ENCODE data around the gene TTC1. TPM values are rescaled to one million over a fixed set of nuclear protein-coding genes. Genes with fewer than 3 reads are reported as not detected.
"Not testable (repeated sequence)": the region's sequence is repeated elsewhere in the genome, so short reads cannot be mapped to it uniquely, and the experiment has no call there.

The TTC1 gene
- polyA plus RNA-seq, 5 donors = 55.0 to 66.3 (median 58.8) TPM

DNA sequence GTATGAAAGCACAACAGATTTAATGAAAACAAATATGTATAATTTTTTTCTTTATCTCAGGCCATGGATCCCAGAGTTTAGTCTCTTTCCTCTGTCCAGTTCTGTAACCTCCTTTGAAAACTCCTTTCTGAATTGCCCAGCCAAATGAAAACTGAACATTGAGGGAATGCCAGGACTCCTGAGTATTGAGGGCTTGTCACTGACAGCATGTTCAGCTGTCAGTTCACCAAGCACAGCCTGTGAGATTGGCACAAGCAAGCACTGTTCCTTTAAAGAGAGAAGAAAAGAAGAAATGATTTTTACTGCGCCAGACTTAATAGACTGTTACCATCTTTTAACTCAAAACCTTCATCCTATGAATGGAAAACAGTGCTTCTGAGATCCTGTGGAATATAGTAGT is 27.3 kb downstream of the TTC1 start:
- no peak for DNase-seq

DNA sequence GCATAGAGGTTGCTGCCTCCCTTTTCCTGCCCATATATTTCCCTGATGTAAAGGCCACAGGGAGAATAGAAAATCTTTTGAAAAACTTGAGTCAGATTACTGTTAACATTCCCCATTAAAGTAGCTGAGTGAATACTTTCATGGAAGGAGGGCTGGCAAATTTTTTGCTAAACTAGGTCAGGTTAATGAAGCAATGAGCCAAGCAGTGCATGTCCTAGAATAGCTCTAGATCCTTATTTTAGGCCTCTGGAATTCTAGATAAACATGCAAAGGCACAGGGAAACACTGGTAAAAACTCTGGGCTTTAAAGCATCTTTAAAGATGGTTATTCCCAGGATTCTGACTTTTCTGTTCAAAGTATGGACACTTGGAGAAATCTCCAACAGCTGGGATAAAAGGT is 27.9 kb downstream of the TTC1 start:
- no peak for DNase-seq

DNA sequence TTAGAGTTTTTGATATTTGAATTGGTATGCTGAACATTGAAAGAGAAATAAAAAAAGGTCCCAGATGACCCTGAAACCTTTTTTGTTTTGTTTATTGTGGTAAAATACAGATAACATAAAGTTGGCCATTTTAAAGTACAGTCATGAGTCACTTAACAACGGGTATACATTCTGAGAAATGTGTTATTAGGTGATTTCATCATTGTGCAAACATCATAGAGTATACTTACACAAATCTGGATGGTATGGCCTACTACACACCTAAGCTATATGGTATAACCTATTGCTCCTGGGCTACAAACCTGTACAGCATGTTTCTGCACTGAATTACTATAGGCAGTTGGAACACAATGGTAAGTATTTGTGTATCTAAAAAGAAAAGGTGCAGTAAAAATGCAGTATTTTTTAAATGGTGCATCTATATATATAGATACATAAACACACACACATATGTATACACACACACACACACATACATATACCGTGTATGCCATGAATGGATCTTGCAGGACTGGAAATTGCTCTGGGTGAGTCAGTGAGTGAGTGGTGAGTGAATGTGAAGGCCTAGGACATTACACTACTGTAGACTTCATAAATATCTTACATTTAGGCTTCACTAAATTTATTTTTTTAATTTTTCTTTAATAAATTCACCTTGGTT is 31.0 kb downstream of the TTC1 start:
- no peak for DNase-seq

DNA sequence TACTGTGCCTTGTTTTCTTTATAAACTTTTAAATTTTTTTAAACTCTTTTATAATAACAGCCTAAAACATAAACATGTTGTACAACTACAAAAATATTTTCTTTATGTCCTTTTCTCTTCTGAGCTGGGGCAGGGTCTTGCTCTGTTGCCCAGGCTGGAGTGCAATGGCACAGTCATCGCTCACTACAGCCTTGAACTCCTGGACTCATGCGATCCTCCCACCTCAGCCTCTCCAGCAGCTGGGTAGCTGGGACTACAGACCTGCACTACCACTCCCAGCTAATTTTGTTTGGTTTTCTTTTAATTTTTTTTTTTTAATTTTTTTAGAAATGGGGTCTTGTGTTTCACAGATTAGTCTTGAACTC is 31.5 kb downstream of the TTC1 start:
- no peak for DNase-seq

DNA sequence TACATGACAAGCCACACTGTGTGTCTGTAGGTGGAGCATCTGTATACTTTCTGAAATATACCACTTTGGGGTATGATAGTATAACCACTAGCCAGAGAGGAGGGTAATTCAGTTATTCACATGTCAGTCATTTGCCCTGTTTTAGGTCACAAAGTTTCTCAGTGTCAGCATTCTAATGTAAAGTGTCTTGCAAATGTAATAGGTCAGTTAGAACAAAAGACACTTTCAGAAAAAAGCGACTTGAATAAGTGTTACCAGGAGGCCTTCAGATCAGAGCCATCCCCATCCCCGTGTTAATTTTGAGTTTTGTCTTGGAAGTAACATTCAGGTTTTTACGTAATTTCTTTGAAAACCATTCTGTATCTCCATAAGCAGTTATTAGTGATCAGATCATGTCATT is 33.7 kb downstream of the TTC1 start:
- DNase-seq = no peak

DNA sequence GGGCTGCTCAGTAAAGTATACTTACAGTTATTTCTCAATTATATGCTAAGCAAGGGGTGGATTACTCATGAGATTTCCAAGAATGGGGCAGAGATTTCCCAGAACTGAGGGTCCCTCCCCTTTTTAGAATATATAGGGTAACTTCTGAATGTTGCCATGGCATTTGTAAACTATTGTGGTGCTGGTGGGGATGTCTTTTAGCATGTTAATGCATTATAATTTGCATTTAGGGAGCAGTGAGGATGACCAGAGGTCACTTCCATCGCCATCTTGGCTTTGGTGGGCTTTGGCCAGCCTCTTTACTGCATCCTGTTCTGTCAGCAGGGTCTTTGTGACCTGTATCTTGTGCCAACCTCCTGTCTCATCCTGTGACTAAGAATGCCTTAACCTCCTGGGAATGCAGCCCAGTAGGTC is 35.5 kb downstream of the TTC1 start:
- no peak for DNase-seq

DNA sequence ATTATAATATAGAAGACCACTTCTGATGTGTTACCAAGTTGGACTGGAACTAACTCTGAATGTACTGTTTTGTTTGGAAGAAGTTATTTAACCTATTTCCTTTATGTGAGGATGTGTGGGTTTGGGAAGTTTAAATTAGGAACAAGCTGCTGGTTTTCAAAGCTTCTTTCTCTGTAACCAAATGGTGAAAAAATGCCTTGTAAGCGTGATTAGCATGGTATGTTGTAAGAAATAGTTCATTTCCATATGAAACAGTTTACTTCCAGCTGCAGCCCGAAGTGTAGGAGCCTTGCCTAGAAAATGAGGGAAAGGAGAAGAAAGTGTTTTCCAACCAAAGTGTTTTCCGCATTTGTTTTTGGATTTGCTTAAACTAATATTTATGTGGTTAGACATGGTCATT is 36.0 kb downstream of the TTC1 start:
- no peak for DNase-seq

DNA sequence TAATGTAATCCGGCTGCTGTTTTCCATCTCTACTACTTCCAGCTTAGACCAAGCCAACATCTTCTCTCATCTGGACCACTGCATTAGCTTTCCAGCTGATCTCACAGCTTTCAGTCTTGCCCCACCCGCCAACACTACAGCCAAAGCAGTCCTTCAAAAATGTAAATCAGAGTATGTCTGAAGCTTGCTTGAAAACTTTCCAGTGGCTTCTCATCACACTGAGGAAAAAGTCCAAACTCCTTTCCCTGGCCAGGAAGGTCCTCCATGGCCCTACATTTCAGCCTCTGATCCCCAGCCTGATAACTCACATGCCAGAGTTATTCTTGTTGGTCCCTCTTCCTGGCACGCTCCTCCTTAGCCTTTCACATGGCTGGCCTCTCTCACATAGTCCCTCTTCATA is 38.5 kb downstream of the TTC1 start:
- DNase-seq = no peak

DNA sequence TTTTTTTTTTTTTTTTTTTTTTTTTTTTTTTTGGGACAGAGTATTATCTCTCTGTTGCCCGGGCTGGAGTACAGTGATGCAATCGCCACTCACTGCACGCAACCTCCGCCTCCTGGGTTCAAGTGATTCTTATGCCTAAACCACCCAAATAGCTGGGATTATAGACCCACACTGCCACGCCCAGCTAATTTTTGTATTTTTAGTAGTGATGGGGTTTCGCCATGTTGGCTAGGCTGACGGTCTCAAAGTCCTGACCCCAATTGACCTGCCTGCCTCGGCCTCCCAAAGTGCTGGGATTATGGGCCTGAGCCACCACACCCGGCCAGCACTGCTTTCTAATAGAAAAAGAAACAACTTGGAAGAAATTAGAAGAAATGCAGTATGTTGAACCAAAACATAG is 39.2 kb downstream of the TTC1 start:
- no peak for DNase-seq

DNA sequence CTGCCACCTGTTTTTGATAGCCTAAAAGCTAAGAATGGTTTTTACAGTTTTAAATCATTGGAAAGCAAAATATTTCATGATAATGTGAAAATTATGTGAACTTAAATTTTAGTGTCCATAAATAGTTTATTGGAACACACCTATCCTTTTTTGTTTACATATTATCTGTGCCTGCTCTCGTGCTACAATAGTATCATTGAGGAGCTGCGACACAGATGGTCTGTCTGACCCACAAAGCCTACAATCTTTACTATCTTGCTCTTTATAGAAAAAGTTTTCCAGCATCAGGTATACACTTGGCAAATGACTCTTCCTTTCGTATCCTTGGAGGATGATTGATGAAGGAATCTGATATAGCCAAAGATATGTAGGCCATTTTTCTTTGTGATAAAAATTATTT is 40.2 kb downstream of the TTC1 start:
- DNase-seq = no peak

DNA sequence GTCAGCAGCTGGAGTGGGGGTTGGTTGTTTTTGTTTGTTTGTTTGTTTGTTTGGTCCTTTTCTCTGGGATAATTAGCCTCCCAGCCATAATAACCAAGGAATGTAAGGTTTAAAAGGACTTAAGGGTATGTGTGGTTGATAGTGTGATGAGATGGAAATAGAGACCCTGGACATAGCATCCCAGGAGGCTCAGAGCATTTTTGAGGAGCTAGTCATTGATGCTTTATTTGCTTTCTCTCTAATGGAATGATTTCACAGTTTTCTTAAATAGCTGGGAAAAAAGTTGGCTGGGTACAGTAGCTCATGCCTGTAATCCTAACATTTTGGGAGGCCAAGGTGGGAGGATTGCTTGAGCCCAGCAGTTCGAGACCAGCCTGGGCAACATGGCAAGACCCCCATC is 45.1 kb downstream of the TTC1 start:
- no peak for DNase-seq

DNA sequence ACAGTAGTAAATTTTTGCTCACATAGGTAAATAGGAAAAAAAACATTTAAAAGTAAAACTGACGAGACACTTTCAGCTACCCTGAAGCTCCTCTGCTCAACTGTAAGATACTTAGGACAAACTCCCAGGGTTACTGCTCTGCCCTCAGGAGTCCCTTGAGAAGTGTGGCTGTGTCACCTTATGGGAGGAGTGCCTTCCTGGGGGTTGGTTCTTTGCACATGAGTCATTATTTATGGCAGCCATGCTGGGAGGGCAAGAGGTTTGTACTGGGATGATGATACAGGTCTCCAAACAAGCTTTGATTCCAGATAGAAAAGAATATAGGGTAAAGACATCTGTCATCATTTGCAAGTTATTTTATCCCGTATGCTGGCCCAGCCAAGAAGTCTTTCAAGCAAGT is 45.9 kb downstream of the TTC1 start:
- no peak for DNase-seq

DNA sequence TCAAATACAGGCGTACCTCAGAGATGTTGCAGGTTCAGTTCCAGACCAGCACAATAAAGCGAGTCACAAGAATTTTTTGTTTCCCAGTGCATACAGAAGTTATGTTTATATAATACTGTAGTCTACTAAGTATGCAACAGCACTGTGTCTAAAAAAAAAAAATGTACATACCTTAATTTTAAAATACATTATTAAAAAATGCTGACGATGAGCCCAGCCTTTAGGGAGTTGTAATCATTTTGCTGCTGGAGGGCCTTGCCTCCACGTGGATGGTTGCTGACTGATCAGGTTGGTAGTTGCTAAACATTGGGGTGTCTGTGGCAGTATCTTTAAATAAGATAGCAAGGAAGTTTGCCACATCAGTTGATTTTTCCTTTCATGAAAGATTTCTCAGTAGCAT is 48.3 kb downstream of the TTC1 start:
- no peak for DNase-seq

DNA sequence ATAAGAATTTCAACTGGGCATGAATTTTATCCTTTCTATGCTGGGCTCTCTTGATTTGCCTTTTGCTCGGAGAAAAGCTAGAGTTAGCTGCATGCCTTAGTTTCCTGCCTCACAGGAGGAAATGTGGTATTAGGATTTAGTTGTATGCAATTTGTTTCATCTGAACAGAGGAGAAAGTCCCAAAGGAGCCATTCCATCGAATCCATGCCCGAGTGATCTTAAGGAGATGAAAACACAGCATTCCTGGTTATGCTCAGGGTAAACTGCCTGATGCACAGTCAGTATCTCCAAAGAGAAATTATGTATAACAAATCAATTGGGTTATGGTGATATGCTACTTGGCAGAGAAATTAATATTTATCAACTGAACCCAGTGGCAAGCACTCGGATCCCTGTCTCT is 51.1 kb downstream of the TTC1 start:
- no peak for DNase-seq

DNA sequence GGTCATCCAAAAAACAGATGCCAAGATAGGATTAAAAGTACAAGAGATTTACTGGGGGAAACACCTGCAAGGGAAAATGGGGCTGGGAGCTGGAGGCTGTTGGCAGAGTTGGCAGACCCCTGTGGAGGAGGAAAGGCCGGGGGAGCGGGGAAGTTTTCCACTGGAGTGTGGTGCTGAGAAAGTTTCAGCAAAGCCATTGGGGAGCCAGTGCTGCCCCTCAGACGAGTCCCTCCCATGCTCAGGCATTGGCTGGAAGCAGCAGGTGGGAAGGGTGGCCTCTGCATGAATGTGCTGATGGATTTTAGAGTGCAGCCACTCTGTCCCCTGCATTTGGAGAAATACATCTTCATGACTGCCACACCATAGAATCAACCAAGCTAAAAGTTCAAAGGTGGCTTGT is 52.8 kb downstream of the TTC1 start:
- DNase-seq = no peak

DNA sequence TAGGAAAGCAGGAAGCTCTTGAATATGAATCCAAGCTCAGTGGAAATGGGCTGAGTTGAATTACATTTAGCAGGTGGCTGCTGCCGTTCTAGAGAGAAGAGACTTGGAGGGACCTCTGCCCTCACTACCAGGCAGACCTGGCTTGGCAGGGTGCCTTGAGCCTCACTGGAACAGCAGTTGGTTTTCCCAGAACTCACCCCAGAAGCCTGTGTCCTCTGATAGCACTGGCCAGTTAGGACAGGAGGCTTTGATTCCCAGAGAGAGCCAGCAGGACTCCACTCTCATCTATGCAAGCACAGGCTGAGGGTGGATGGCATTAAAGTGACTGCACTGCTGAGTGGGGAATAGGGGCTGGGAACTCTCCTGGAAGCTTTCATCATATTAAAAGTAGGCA is 55.5 kb downstream of the TTC1 start:
- DNase-seq = no peak

DNA sequence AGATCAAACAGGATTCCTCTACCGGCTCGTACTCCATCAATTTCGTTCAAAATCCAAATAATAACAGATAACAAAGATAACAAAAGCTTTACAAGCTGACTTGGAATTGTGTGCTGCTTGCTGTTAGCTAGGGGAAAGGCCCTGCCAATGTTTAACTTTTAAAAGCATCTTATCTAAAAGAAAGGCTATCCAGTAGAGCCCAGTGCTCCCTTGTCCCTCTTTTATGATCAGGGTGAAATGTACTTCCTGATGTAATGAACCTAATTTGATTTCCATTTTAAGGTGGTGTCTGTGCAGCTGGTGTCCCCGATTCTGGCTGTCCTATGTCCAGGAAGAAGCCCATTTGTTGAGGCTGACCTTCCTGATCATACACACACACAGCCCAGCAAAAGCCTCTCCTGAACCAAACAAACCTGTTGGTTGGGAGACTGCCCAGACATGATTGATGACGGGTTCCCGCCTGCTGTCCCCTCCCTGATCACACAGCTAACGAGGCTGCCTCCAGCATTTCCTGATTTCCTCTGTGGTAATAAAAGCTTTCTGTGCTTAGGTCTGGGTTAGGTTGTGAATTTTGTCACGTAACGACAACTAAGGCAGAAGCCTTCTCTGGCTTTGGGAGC is 56.2 kb downstream of the TTC1 start:
- DNase-seq = no peak

DNA sequence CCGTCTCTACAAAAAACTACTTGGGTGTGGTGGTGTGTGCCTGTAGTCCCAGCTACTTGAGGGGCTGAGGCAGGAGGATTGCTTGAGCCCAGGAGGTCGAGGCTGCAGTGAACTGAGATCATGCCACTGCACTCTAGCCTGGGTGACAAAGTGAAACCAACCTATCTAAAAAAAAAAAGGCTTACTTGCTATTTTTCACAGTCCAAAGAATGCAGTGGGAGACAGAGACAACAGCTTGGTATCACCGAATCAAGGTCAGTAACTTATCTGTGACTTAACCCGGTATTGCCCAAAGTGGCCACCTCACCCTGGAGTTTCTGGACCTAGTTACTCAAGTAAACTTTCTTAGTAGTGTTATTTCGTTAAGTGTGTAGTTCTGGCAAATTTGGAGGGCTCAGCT is 60.2 kb downstream of the TTC1 start:
- not testable (repeated sequence) for DNase-seq

DNA sequence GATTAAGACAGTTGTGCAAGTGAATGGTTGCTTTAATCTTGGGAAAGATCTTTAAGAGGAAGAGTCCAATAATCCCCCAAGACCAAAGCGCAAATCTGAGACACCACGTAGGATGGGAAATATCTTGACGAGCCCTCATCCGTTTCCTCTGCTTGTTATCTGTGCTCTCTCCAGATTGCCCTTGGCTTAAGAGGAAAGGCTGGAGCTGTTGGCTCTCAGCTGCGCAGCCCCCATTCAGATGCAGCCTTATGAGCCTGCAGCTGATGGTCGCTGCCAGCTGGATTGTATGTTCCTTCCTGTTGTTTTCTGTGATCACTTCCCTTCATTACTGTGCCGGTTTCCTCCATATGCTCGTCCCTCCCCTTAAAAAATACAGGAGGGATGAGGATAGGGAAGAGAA is 62.6 kb downstream of the TTC1 start:
- DNase-seq = peak; percentile 71 to 73

DNA sequence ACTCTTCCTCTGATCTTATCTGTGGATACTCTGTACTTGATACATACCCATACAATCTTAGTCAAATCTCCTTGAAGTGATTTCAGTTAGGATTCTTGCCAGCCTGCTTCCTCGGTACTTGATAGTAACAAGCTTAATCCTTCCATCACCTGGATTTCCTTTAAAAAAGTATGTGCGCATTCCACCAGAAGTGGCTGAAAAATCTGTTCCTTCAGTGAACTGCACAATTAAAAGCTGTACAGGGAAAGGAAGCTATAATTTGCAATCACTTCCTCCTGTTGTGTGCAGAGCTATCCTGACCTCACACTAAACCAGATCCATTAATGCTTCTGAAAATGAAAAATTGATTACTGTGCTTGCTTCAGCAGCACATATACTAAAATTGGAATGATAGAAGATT is 63.0 kb downstream of the TTC1 start:
- no peak for DNase-seq

DNA sequence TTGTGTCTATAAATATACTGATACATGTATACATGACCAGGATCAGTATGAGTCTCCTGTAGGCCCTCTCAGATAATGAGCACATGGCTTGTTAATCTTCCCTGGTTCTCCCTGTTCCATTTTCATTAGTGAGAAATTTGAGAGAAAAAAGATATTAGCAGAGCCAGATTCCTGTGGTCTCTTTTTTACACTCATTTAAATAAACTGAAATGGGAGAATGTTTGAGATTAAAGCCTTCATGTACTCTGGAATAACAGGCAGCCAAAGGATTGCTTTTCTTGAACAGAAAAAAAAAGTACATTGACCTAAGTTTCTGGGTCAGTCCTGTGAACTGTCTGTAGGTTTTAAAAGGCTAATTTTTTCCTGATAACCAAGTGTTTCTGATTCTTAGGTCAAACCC is 66.1 kb downstream of the TTC1 start:
- no peak for DNase-seq

DNA sequence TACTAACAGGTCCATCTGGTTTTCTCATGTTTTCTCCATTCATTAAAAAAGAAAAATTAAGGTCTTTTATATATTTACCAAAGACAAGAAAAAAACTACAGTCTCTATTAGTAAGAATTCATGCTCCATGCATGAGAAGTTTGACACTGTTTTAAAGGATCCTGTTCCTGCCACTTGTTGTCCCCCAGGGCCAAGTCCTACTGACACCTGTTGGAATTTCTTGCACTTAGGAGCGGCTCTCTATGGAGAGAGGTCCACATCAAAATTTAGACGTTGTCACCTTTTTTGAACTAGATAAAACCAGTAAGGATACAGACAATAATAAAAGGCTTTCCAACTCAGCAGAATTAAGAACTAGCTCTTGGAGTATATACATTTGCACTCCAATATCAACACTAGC is 68.1 kb downstream of the TTC1 start:
- no peak for DNase-seq

DNA sequence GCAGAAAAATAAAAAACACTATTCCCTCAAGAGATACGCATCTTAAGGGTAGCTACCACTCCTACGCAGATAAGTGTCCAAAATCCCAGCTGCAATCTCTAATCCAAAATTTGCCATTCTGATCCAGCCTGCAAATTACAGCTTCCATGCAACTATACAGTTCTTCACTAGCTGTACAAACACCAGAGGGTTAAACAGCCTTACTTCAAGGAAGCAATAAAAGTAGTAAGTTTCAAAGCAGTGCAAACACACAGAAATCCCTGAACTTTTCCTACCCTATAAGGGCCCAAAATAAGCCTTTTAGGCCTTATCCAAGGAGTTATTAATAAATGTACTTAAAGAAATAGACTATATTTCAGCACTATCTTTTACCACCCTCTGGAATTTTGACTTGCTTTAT is 70.8 kb downstream of the TTC1 start:
- DNase-seq = no peak

DNA sequence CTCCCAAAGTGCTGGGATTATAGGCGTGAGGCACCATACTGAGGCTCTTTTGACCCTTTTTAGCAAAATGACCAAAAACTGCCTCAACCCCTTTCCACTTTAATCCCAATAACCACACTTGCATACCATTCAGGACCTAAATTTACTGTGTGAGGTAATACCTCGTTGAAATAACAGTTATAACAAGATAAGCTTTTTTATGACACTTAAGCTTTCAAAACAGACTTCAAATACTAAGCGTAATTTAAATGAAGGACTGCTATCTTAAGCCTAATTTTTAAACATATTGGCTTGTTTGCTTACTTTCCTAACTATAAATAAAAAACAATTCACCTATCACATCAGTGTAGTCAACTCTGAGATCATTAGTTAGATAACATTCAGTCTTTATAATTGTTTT is 72.6 kb downstream of the TTC1 start:
- DNase-seq = no peak
